ENCODE data around the gene ANK2.

- TF ChIP-seq EZH2 (IDR thresholded peaks at IDR 0.05; ENCODE audit: insufficient read depth, poor library complexity, severe bottlenecking) (no peak), EZH2phosphoT487 (IDR thresholded peaks at IDR 0.05; ENCODE audit: insufficient read depth, low read depth) (no peak)
Observed at GRCh38 chr4:113288257-113288656, 238.8 kb downstream of the ANK2 start.

Measured in GM23248 (cell line).